Measurements from ENCODE around the gene CSRNP3. TPM values are rescaled to one million over a fixed set of nuclear protein-coding genes. Genes with fewer than 3 reads are reported as not detected.

Gene CSRNP3, protein sequence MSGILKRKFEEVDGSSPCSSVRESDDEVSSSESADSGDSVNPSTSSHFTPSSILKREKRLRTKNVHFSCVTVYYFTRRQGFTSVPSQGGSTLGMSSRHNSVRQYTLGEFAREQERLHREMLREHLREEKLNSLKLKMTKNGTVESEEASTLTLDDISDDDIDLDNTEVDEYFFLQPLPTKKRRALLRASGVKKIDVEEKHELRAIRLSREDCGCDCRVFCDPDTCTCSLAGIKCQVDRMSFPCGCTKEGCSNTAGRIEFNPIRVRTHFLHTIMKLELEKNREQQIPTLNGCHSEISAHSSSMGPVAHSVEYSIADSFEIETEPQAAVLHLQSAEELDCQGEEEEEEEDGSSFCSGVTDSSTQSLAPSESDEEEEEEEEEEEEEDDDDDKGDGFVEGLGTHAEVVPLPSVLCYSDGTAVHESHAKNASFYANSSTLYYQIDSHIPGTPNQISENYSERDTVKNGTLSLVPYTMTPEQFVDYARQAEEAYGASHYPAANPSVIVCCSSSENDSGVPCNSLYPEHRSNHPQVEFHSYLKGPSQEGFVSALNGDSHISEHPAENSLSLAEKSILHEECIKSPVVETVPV
- total RNA-seq = under 0.01 and 0.05 TPM in 2 replicates

DNA sequence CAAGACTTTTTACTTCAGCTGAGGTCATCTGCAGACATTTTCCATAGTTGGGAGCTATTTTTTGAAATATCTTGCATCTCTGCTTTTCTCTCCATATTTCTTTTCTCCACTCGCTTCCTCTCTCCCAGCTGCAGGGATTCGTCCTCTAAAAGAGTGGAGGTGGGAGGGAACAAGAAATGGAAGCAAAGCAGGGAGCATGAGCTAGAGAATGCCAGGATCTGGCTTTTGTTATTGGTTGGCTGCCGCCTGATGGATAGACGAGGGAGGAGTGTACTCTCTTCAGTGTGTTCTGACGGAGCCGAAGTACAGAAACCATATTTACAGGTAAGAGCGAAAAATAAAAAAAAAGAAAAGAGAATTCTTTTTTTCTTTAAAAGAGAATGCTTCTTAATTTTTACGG, at the start of gene CSRNP3:
TSS of gene CSRNP3 (plus strand) at position 282 of the 400 bp plus-strand sequence. CDS start 125,368 bp downstream, outside the sequence.

Other genes with a start within 250 kb of the CSRNP3 start
- under 0.01 TPM in 1 of 2 replicates, not detected in the other for gene SCN2A, start 230.3 kb upstream of the CSRNP3 start, total RNA-seq

Measured in mammary microvascular endothelial cell (primary cell).